Upper lobe of right lung (tissue), 1 donor: Measurements from ENCODE around the gene ARHGAP23. TPM values are rescaled to one million over a fixed set of nuclear protein-coding genes. Genes with fewer than 3 reads are reported as not detected.

ENCODE experiments used
- ATAC-seq: fragments of 200-7000 bp; cut with Tn5 transposase; one replicate; pipeline ENCODE4 v1.9.1; 2020; ENCODE audit warnings: mild to moderate bottlenecking, moderate library complexity
- DNase-seq: peaks from one replicate; pipeline ENCODE4 v3.0.0-alpha.2; 2020
- H3K27ac ChIP-seq: fragments of 200-600 bp; one replicate; pipeline ENCODE4 v1.8.0; 2022
- H3K27me3 ChIP-seq: fragments of 200-600 bp; one replicate; pipeline ENCODE4 v1.8.0; 2022; ENCODE audit warnings: mild to moderate bottlenecking
- H3K36me3 ChIP-seq: fragments of 200-600 bp; one replicate; pipeline ENCODE4 v1.8.0; 2022
- H3K4me1 ChIP-seq: fragments of 200-600 bp; one replicate; pipeline ENCODE4 v1.8.0; 2022
- H3K4me3 ChIP-seq: fragments of 200-600 bp; one replicate; pipeline ENCODE4 v1.8.0; 2022; ENCODE audit warnings: mild to moderate bottlenecking
- H3K9me3 ChIP-seq: fragments of 200-600 bp; one replicate; pipeline ENCODE4 v1.8.0; 2022
- CTCF ChIP-seq: fragments of 200-600 bp; IDR thresholded peaks from one replicate; pipeline ENCODE4 v1.8.0; 2022; ENCODE audit warnings: antibody characterized with exemption
- intact Hi-C: fragments of 100-400 bp; cut with DNase I; formaldehyde crosslinking; loops from one replicate; pipeline ENCODE4 v1.11.0; 2022
- total RNA-seq: library from RNA; stranded (reverse); fragmentation: NEBNext Ultra II Directional; extraction: Animal tissue kit (Norgen Biotek cat#: 25700); gene quantifications from one replicate; pipeline ENCODE4 v1.2.1, GENCODE V29; 2021
- donor health status: DM: no; HTN: yes; CAD: no; lungs with severe emphysema.

Gene ARHGAP23
- total RNA-seq, 1 donor from 2014 or later, result 85.1 TPM

GRCh38 chr17:38452719-38453118 lies 24.5 kb downstream of the ARHGAP23 start:
- DNase-seq (no peak), ATAC-seq (no peak)
- TF ChIP-seq CTCF, result no peak
- H3K9me3 ChIP-seq, result no peaks in the 10 kb centered on the region
- H3K27ac ChIP-seq, result peak overlapping the region; percentile 79
- H3K4me3 ChIP-seq, result no peak overlapping the region
- H3K4me1 ChIP-seq, result peaks cover 43% of the 10 kb centered on the region
- H3K36me3 ChIP-seq, result no peaks in the 10 kb centered on the region
- H3K27me3 ChIP-seq, result peaks cover 5% of the 10 kb centered on the region
- intact Hi-C loops, result no loop called here

GRCh38 chr17:38453951-38454421 lies 25.7 kb downstream of the ARHGAP23 start:
- Histone ChIP-seq H3K9me3 (no peaks in the 10 kb centered on the region), H3K27me3 (peaks cover 5% of the 10 kb centered on the region), H3K36me3 (peaks cover 8% of the 10 kb centered on the region), H3K4me3 (peak overlapping the region; percentile 48), H3K4me1 (peaks cover 39% of the 10 kb centered on the region), H3K27ac (peak overlapping the region; percentile 70)
- DNase-seq (no peak), ATAC-seq (no peak)
- TF ChIP-seq CTCF, result no peak
- intact Hi-C loops, result no loop called here

GRCh38 chr17:38454532-38454931 lies 26.3 kb downstream of the ARHGAP23 start:
- Histone ChIP-seq H3K27me3 (peaks cover 5% of the 10 kb centered on the region), H3K4me1 (peaks cover 36% of the 10 kb centered on the region), H3K9me3 (no peaks in the 10 kb centered on the region), H3K4me3 (peak overlapping the region; percentile 48), H3K27ac (peak overlapping the region; percentile 70), H3K36me3 (peaks cover 13% of the 10 kb centered on the region)
- ATAC-seq, result peak; percentile 69
- TF ChIP-seq CTCF, result no peak
- intact Hi-C loops, result no loop called here
- DNase-seq, result peak; percentile 82

- peak overlapping the region; percentile 17 for H3K27ac ChIP-seq
- H3K4me1 ChIP-seq, result peaks cover 31% of the 10 kb centered on the region
- H3K9me3 ChIP-seq, result no peaks in the 10 kb centered on the region
- ATAC-seq, result no peak
- no peak for DNase-seq
- H3K4me3 ChIP-seq, result peak overlapping the region; percentile 48
- TF ChIP-seq CTCF, result no peak
- H3K27me3 ChIP-seq, result peaks cover 5% of the 10 kb centered on the region
- peaks cover 14% of the 10 kb centered on the region for H3K36me3 ChIP-seq
- intact Hi-C loops, result no loop called here
Observed at GRCh38 chr17:38455288-38455915, 27.1 kb downstream of the ARHGAP23 start.

- H3K36me3 ChIP-seq, result peaks cover 14% of the 10 kb centered on the region
- ATAC-seq (no peak), DNase-seq (no peak)
- intact Hi-C loops, result no loop called here
- no peak overlapping the region for H3K4me3 ChIP-seq
- H3K4me1 ChIP-seq, result peaks cover 26% of the 10 kb centered on the region
- peak overlapping the region; percentile 17 for H3K27ac ChIP-seq
- no peaks in the 10 kb centered on the region for H3K9me3 ChIP-seq
- peaks cover 5% of the 10 kb centered on the region for H3K27me3 ChIP-seq
- TF ChIP-seq CTCF, result peak; percentile 14
Observed at GRCh38 chr17:38456031-38456815, 28.0 kb downstream of the ARHGAP23 start.
